AG04449 (cell line): Measurements from ENCODE around the gene DNPEP.
A peak's percentile ranks its signal among the peaks of the same experiment; 100 is the strongest.

Source experiments
- CTCF ChIA-PET: fragments of 350-600 bp; formaldehyde crosslinking; extraction: SDS; loops from one replicate; lab custom pipeline; 2021; ENCODE audit warnings: antibody characterized with exemption; lab: Yijun Ruan, JAX
- POLR2A ChIA-PET: fragments of 400-600, 350-600 bp; formaldehyde crosslinking; extraction: SDS; loops from one replicate; lab custom pipeline; 2020; ENCODE audit warnings: antibody characterized with exemption, inconsistent platforms; lab: Yijun Ruan, JAX
- DNase-seq: peaks from one replicate; pipeline ENCODE4 v3.0.0-alpha.2; 2010; ENCODE audit warnings: low read depth, low spot score
- H3K4me3 ChIP-seq: 2 replicates; pipeline ENCODE4 v1.5.1; 2011; ENCODE audit warnings: low read depth, mild to moderate bottlenecking, control low read depth, low read length
- CTCF ChIP-seq: IDR thresholded peaks from one replicate; pipeline ENCODE4 v1.5.1; 2011; ENCODE audit warnings: mild to moderate bottlenecking, moderate library complexity, low read length, control low read depth, inconsistent platforms; ENCODE audit not compliant: insufficient read depth; ENCODE audit errors: missing control alignments

DNPEP gene

GRCh38 chr2:219385958-219386520 lies 1.7 kb downstream of the DNPEP start:
- no peak for TF ChIP-seq CTCF
- ChIA-PET CTCF (interaction anchor here (0.5 to 1.8 kb wide), 3 partner anchors 91 to 227 kb away, joined by 3 to 6 read pairs (median 4); partner anchors contain the start of genes CHPF and TMEM198), POLR2A (no interaction called here)
- no peak for DNase-seq
- H3K4me3 ChIP-seq: peak overlapping the region; percentile 88

- POLR2A ChIA-PET: no interaction called here
Observed at GRCh38 chr2:219384859-219385258, 2.9 kb downstream of the DNPEP start.

GRCh38 chr2:219384083-219384713 lies 3.5 kb downstream of the DNPEP start:
- no peak for TF ChIP-seq CTCF
- DNase-seq: no peak
- POLR2A ChIA-PET: no interaction called here
- CTCF ChIA-PET: interaction anchor here (0.8 to 1.5 kb wide), 2 partner anchors 157 to 225 kb away, joined by 3 to 5 read pairs; no protein-coding TSS in a partner anchor
- no peak overlapping the region for H3K4me3 ChIP-seq

More at GRCh38 chr2:219384859-219385258, 2.9 kb downstream of the DNPEP start:
- DNase-seq: no peak
- no peak for TF ChIP-seq CTCF
- no peak overlapping the region for H3K4me3 ChIP-seq
- CTCF ChIA-PET: interaction anchor here (1.5 to 1.8 kb wide), 2 partner anchors 90 to 225 kb away, joined by 5 to 6 read pairs; no protein-coding TSS in a partner anchor

GRCh38 chr2:219381448-219381847 lies 6.3 kb downstream of the DNPEP start:
- DNase-seq: no peak
- POLR2A ChIA-PET: no interaction called here
- CTCF ChIA-PET: no interaction called here
- TF ChIP-seq CTCF: no peak
- H3K4me3 ChIP-seq: no peak overlapping the region

GRCh38 chr2:219380926-219381325 lies 6.8 kb downstream of the DNPEP start:
- no peak for TF ChIP-seq CTCF
- no peak for DNase-seq
- POLR2A ChIA-PET: no interaction called here
- no peak overlapping the region for H3K4me3 ChIP-seq
- CTCF ChIA-PET: no interaction called here

GRCh38 chr2:219378163-219378851 lies 9.4 kb downstream of the DNPEP start:
- DNase-seq: no peak
- H3K4me3 ChIP-seq: no peak overlapping the region
- no peak for TF ChIP-seq CTCF
- CTCF ChIA-PET: interaction anchor here (1.0 to 1.8 kb wide), 2 partner anchors 10 to 83 kb away, joined by 3 to 5 read pairs; no protein-coding TSS in a partner anchor
- POLR2A ChIA-PET: interaction anchor here (1.2 kb wide), 1 partner anchor 9 kb away, joined by 4 read pairs; no protein-coding TSS in a partner anchor
